ENCODE measurements around the gene MAP2K5.

MAP2K5 gene

GRCh38 chr15:67731112-67731721 lies 188.7 kb downstream of the MAP2K5 start:
- no peak for DNase-seq

GRCh38 chr15:67732164-67732563 lies 189.7 kb downstream of the MAP2K5 start:
- no peak for DNase-seq

GRCh38 chr15:67732671-67733374 lies 190.3 kb downstream of the MAP2K5 start:
- DNase-seq, result no peak

- DNase-seq, result no peak
Observed at GRCh38 chr15:67735896-67736295, 193.4 kb downstream of the MAP2K5 start.

DNA sequence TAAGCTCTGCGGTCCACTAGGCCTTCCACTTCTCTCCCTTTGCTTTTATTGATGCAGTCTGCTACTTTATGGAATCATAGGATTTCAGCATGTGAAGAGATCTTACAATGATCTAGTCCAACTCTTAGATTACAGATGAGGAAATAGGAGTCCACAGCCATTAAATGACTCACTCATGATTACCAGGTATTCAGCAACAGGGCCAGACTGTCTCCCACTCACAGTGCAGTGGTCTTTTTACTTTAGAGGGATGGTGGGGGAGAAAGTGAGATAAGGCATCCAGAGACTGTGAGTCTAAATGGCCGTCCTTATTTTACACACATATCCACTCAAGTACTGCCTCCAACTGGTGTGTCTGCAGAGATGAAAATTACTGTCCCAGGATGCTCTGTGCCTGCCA lies 194.3 kb downstream of the MAP2K5 start:
- no peak for DNase-seq

DNA sequence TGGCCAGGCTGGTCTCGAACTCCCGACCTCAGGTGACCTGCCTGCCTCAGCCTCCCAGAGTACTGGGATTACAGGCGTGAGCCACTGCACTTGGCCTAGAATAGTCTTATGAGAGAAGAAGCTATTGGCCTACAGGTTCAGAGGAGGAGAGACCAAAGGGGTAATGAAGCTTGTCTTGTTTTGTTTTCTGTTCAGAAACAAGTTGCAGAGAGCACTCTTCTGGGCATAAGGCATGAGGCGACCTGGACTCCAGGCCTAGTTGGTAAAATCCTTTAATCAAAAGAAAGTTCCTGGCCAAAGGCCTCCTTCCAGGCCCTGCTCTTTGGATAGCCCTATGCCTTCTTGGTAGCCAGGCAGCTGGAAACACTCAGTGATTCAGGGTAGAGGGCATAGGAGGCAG lies 195.6 kb downstream of the MAP2K5 start:
- DNase-seq, result no peak

DNA sequence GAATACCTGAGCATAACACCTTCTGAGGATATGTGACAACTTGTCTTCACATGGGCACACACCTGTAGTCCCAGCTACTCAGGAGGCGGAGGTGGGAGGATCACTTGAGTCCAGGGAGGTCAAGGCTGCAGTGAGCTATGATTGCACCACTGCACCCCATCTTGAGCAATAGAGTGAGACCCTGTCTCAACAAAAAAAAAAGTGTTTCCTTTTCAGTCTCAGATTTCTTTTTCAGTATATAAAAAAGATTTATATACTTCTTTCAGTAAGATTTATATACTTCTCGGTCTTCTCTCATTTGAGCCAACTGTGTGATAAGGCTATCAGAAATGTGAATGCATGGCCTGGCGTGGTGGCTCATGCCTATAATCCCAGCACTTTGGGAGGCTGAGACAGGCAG lies 197.9 kb downstream of the MAP2K5 start:
- no peak for DNase-seq

GRCh38 chr15:67741308-67741707 lies 198.8 kb downstream of the MAP2K5 start:
- DNase-seq, result no peak

- DNase-seq, result no peak
Observed at GRCh38 chr15:67743558-67743957, 201.1 kb downstream of the MAP2K5 start.

GRCh38 chr15:67744331-67745072 lies 202.0 kb downstream of the MAP2K5 start:
- DNase-seq, result no peak

DNA sequence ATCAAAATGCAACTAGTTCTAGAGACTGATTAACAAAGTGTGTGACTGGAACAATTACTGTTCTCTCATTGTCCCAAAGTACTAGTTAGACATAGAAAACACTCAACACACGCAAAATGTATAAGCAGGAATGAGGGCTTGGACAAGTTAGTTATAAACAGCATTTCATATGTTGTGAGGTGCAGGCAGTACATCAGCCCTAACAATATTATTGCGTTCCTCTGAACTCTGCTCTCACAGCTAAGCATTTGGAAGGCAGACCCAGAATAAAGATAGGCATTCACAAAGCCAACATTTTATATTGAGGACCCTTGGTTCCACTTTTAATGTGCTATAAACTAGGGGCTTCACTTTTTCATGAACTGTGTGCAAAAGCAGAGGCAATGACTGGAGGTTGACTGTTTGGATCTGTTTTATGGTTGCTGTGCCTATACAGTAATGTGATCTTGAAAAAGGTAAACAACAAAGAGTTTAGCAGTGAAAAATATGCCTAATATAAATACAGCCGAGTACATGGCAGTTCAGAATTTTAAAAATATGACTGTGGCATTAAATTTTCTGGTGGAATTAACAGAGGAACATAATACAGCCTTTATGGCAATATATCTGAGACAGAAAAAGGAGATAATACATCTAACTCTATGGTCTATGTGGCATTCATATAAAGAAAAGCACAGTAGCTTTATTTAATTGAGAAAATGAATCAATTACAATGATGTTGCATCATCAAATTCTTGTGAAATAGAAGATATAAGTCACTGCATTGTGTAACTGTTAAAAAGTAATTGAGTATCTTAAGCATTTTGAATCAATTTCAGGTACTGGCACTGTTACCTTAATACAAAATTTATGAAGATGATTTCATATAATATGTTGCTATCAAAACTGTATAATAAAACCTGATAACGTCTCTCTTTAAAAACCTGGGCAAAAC lies 202.8 kb downstream of the MAP2K5 start:
- no peak for DNase-seq

- DNase-seq, result peak; percentile 16 to 21
Observed at GRCh38 chr15:67746022-67746421, 203.5 kb downstream of the MAP2K5 start.

- DNase-seq, result no peak
Observed at GRCh38 chr15:67746450-67746849, 203.9 kb downstream of the MAP2K5 start.

- DNase-seq, result no peak
Observed at GRCh38 chr15:67747921-67748320, 205.4 kb downstream of the MAP2K5 start.

GRCh38 chr15:67750371-67750770 lies 207.9 kb downstream of the MAP2K5 start:
- DNase-seq, result no peak

GRCh38 chr15:67753891-67754290 lies 211.4 kb downstream of the MAP2K5 start:
- DNase-seq, result peak in 1 of 2 experiments; percentile 22

GRCh38 chr15:67755264-67755663 lies 212.8 kb downstream of the MAP2K5 start:
- no peak for DNase-seq

GRCh38 chr15:67755936-67756335 lies 213.4 kb downstream of the MAP2K5 start:
- DNase-seq, result no peak

GRCh38 chr15:67758619-67759300 lies 216.3 kb downstream of the MAP2K5 start:
- DNase-seq, result no peak

DNA sequence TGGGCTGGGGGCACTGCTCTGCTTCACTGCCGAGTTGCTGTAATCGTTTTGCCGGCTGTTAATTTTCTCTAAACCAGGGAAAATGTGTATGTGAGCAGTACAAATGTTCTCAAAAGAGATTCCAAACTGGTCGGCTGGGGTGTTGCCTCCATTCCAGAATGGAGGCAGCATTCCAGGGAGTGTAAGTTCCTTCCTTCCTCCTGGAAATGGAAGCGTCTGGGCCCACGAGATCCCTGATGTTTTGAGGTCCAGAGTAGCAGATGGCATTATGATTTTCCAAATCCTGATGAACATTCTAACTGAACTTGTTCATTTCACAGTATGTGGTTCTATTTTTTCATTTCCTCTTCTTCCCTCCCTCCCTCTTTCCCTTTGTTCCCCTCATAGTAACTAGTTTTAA lies 218.4 kb downstream of the MAP2K5 start:
- DNase-seq, result no peak

- DNase-seq, result no peak
Observed at GRCh38 chr15:67761343-67761742, 218.8 kb downstream of the MAP2K5 start.

DNA sequence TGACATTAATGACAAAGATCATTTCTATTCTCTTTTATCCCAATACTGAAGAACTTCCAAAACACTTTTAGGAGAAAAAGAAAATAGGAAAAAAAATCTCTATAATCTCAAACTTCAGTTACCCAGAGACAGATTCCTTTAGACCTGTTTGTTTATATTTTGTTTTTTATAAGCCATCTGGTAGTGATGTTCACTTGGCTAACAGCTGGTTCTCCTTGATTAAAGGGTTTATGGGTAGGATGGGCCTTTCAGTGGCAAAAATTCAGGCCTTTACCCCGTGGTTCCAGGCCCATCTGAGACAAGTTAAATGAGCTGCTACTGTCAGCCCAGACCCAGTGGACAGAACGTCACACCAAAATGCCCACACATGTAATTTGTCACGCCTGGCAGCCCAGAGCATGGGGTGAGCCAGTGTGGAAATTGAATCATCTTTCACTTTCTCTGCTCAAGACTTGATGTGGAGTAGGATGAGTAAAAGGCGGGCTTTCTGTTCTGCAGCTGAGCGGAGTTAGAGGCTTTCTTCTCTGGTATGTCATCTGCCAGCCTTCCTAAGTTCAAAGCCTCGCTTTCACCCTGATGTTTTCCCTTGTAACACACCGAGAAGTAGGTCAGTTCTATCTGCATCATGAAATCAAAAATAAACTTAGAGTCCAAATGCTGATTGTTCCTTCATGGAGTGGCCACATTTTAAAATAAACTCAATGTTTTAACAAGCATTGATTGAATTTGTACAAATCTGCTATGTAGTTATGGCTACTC lies 220.3 kb downstream of the MAP2K5 start:
- no peak for DNase-seq

Data from Kasumi-1 (cell line).